Liver (tissue), 9 donors: ENCODE measurements around the gene CXCL11. TPM values are rescaled to one million over a fixed set of nuclear protein-coding genes. Genes with fewer than 3 reads are reported as not detected.
"Not testable (repeated sequence)": the region's sequence is repeated elsewhere in the genome, so short reads cannot be mapped to it uniquely, and the experiment has no call there.

Experiments
- DNase-seq: peaks from one replicate; pipeline ENCODE4 v3.0.0-alpha.2; 2017; ENCODE audit warnings: low spot score
- H3K27ac ChIP-seq, 2 donors: one replicate each; pipeline ENCODE4 v1.7.0; 2013; ENCODE audit warnings: inconsistent platforms in 2 of 2, low read length in 2 of 2, control low read depth in 1 of 2, low read depth in 1 of 2, mild to moderate bottlenecking in 1 of 2
- H3K27me3 ChIP-seq, 4 donors: one replicate each; pipeline versions ENCODE4 v1.6.1 to v1.7.0; 2013; ENCODE audit warnings: low read length in 3 of 4, inconsistent platforms in 1 of 4, mild to moderate bottlenecking in 1 of 4, moderate library complexity in 1 of 4; ENCODE audit not compliant: control insufficient read depth in 4 of 4, insufficient read depth in 4 of 4
- H3K36me3 ChIP-seq, 4 donors: one replicate each; pipeline versions ENCODE4 v1.6.1 to v1.7.0; 2013; ENCODE audit warnings: low read length in 3 of 4, mild to moderate bottlenecking in 3 of 4, low read depth in 1 of 4, moderate library complexity in 1 of 4; ENCODE audit not compliant: control insufficient read depth in 4 of 4, insufficient read depth in 3 of 4
- H3K4me1 ChIP-seq, 4 donors: one replicate each; pipeline versions ENCODE4 v1.6.1 to v1.7.0; 2013; ENCODE audit warnings: low read length in 3 of 4, mild to moderate bottlenecking in 3 of 4, moderate library complexity in 1 of 4; ENCODE audit not compliant: control insufficient read depth in 4 of 4, insufficient read depth in 4 of 4
- H3K4me3 ChIP-seq, 3 donors: one replicate each; pipeline versions ENCODE4 v1.6.1 to v1.7.0; 2013; ENCODE audit warnings: low read length in 3 of 3, control low read depth in 1 of 3, low read depth in 1 of 3, mild to moderate bottlenecking in 1 of 3
- H3K9ac ChIP-seq, 2 donors: one replicate each; pipeline ENCODE4 v1.7.0; 2013; ENCODE audit warnings: low read length in 2 of 2, mild to moderate bottlenecking in 2 of 2, moderate library complexity in 2 of 2, control low read depth in 1 of 2, low read depth in 1 of 2
- H3K9me3 ChIP-seq, 4 donors: one replicate each; pipeline versions ENCODE4 v1.6.1 to v1.7.0; 2013; ENCODE audit warnings: low read length in 3 of 4; ENCODE audit not compliant: control insufficient read depth in 4 of 4
- ATF3 ChIP-seq: IDR thresholded peaks from 2 replicates; pipeline ENCODE4 v1.6.1; 2016; ENCODE audit warnings: antibody characterized with exemption
- CTCF ChIP-seq: fragments of 150-350 bp; IDR thresholded peaks from 2 replicates; pipeline ENCODE4 v1.5.1; 2017; ENCODE audit warnings: improper control_type of control experiment, low read depth, low read length; ENCODE audit not compliant: missing input control
- FOXA2 ChIP-seq: IDR thresholded peaks from 2 replicates; pipeline ENCODE4 v1.6.1; 2016; ENCODE audit warnings: antibody characterized with exemption
- HNF4A ChIP-seq, 2 donors: conservative IDR thresholded peaks; 2 replicates each; pipeline ENCODE4 v1.6.1; 2016; ENCODE audit warnings: antibody characterized with exemption in 2 of 2, mild to moderate bottlenecking in 2 of 2
- NR2F2 ChIP-seq: IDR thresholded peaks from 2 replicates; pipeline ENCODE4 v1.6.1; 2016; ENCODE audit warnings: antibody characterized with exemption
- RAD21 ChIP-seq, 2 donors: IDR thresholded peaks; 2 replicates each; pipeline ENCODE4 v1.6.1; 2016; ENCODE audit warnings: antibody characterized with exemption in 2 of 2, mild to moderate bottlenecking in 2 of 2
- REST ChIP-seq: IDR thresholded peaks from 2 replicates; pipeline ENCODE4 v1.6.1; 2016; ENCODE audit warnings: antibody characterized with exemption, mild to moderate bottlenecking
- YY1 ChIP-seq: IDR thresholded peaks from 2 replicates; pipeline ENCODE4 v1.6.1; 2016; ENCODE audit warnings: antibody characterized with exemption, mild to moderate bottlenecking
- WGBS: extraction: QIAGEN DNeasy Blood & Tissue Kit; methylation state at CpG from one replicate; pipeline ENCODE4 v1.1.7; 2013; 5-methylcytosine and 5-hydroxymethylcytosine counted together
- polyA plus RNA-seq, 2 donors: library from polyadenylated mRNA; stranded (reverse) in 1 of 2; unstranded in 1 of 2; fragments of 200-250 nt in 1 of 2; fragments of >200 nt in 1 of 2; fragmentation: Nextera tagmentation in 1 of 2; extraction: Ambion mirVana in 1 of 2; gene quantifications; one replicate each; pipeline versions ENCODE4 v1.2.1 to v1.2.3, GENCODE V29; 2013 to 2015
- total RNA-seq, 2 donors: library from RNA; depleted of rRNA; stranded (reverse); fragments of >200 nt; gene quantifications; one replicate each; pipeline ENCODE4 v1.2.3, GENCODE V29; 2014
- donor health status: healthy.
- donor health status: healthy.
- donor health status: healthy.
- donor health status: healthy.
- donor health status: healthy.

Gene CXCL11
- total and polyA plus RNA-seq, 4 donors: 0.27 to 0.79 TPM; not detected in 2

- WGBS: 76% methylated on average over 7 of the region's 7 CpGs
Measured at GRCh38 chr4:76001700-76002099, 34.2 kb downstream of the CXCL11 start.

GRCh38 chr4:76000279-76000678 is 35.6 kb downstream of the CXCL11 start:
- Histone ChIP-seq H3K27me3 (no peaks in the 10 kb centered on the region), H3K9ac (no peak overlapping the region), H3K27ac (no peak overlapping the region), H3K4me3 (no peak overlapping the region), H3K9me3 (no peaks in the 10 kb centered on the region), H3K4me1 (no peaks in the 10 kb centered on the region), H3K36me3 (no peaks in the 10 kb centered on the region)
- DNase-seq: no peak
- 90% methylated on average over 1 of the region's 1 CpG for WGBS
- TF ChIP-seq REST: no peak

More at GRCh38 chr4:76001700-76002099, 34.2 kb downstream of the CXCL11 start:
- Histone ChIP-seq H3K9ac (no peak overlapping the region), H3K4me1 (peaks cover 0 to 4% (median 2%) of the 10 kb centered on the region in 4 donors), H3K36me3 (no peaks in the 10 kb centered on the region), H3K27ac (no peak overlapping the region), H3K27me3 (no peaks in the 10 kb centered on the region), H3K4me3 (no peak overlapping the region), H3K9me3 (no peaks in the 10 kb centered on the region)
- DNase-seq: no peak
- TF ChIP-seq YY1 (no peak), ATF3 (no peak), NR2F2 (no peak), RAD21 (IDR thresholded peaks at IDR 0.05) (no peak), FOXA2 (no peak), REST (no peak), HNF4A (conservative IDR thresholded peaks at IDR 0.05) (no peak), CTCF (no peak)

- not testable (repeated sequence) for H3K9me3 ChIP-seq, H3K9ac ChIP-seq, H3K36me3 ChIP-seq, H3K4me1 ChIP-seq, H3K27ac ChIP-seq, H3K4me3 ChIP-seq, H3K27me3 ChIP-seq, DNase-seq
- 97% methylated on average over 2 of the region's 2 CpGs for WGBS
Measured at GRCh38 chr4:75998525-75999147, 37.2 kb downstream of the CXCL11 start.
